K562 (cell line): ENCODE results near the gene ARFRP1. TPM values are rescaled to one million over a fixed set of nuclear protein-coding genes. Genes with fewer than 3 reads are reported as not detected.

Experiments used
- CCNT2 ChIP-seq: IDR thresholded peaks from 2 replicates; pipeline ENCODE4 v1.6.1; 2011; ENCODE audit warnings: borderline replicate concordance, low read depth, mild to moderate bottlenecking, moderate library complexity, mixed read lengths, low read length; ENCODE audit not compliant: insufficient read length; ENCODE audit errors: extremely low read depth
- GABPB2 ChIP-seq: fragments of 250-450 bp; sonication (Bioruptor Pico); conservative IDR thresholded peaks from 2 replicates; pipeline ENCODE4 v1.5.1; 2021; ENCODE audit warnings: mild to moderate bottlenecking
- GATAD2B ChIP-seq: fragments of 450-650 bp; IDR thresholded peaks from 2 replicates; pipeline ENCODE4 v1.6.1; 2017; ENCODE audit warnings: mild to moderate bottlenecking, borderline replicate concordance
- MAFF ChIP-seq: IDR thresholded peaks from 2 replicates; pipeline ENCODE4 v1.6.1; 2012; ENCODE audit warnings: low read length, improper control_type of control experiment
- MAZ ChIP-seq, 2 experiments: fragments of 450-650 bp in 1 of 2; sonication (generic) in 1 of 2; formaldehyde crosslinking; IDR thresholded peaks in 1 of 2; conservative IDR thresholded peaks in 1 of 2; 2 replicates each; pipeline versions ENCODE4 v1.4.0 to v1.5.0; 2020; ENCODE audit warnings: mild to moderate bottlenecking in 1 of 2, missing genetic modification reagents in 1 of 2
- PHF8 ChIP-seq: fragments of 200-600 bp; sonication (generic); IDR thresholded peaks from 2 replicates; pipeline ENCODE4 v1.6.1; 2012; ENCODE audit warnings: mixed run types, mild to moderate bottlenecking, inconsistent platforms, low read length, moderate library complexity, borderline replicate concordance
- RBM22 ChIP-seq: fragments of 200-400 bp; formaldehyde crosslinking; IDR thresholded peaks from 2 replicates; pipeline ENCODE4 v1.6.1; 2018; ENCODE audit warnings: low read length, low read depth; ENCODE audit not compliant: poor library complexity, severe bottlenecking
- SAFB ChIP-seq: fragments of 200-400 bp; formaldehyde crosslinking; IDR thresholded peaks from 2 replicates; pipeline ENCODE4 v1.6.1; 2017; ENCODE audit warnings: low read depth, low read length, borderline replicate concordance
- SAP30 ChIP-seq: fragments of 200-600 bp; sonication (generic); IDR thresholded peaks from 2 replicates; pipeline ENCODE4 v1.6.1; 2012; ENCODE audit warnings: borderline replicate concordance, low read depth, mild to moderate bottlenecking, moderate library complexity, low read length, control low read depth, inconsistent platforms; ENCODE audit not compliant: insufficient read depth, poor library complexity, severe bottlenecking
- TAF1 ChIP-seq: IDR thresholded peaks from 2 replicates; pipeline ENCODE4 v1.6.1; 2011; ENCODE audit warnings: mild to moderate bottlenecking, low read length, moderate library complexity; ENCODE audit not compliant: insufficient read depth, control insufficient read depth, severe bottlenecking; ENCODE audit errors: extremely low read depth
- U2AF1 ChIP-seq: fragments of 200-400 bp; formaldehyde crosslinking; optimal IDR thresholded peaks from 2 replicates; pipeline ENCODE3; 2017; ENCODE audit warnings: mild to moderate bottlenecking, low read depth, low read length, moderate library complexity
- XRCC5 ChIP-seq: fragments of 200-400 bp; formaldehyde crosslinking; IDR thresholded peaks from 2 replicates; pipeline ENCODE4 v1.6.1; 2017; ENCODE audit warnings: low read depth, mild to moderate bottlenecking, low read length
- ZBTB17 ChIP-seq: fragments of 450-650 bp; formaldehyde crosslinking; IDR thresholded peaks from 2 replicates; pipeline ENCODE4 v1.4.0; 2020; ENCODE audit warnings: mild to moderate bottlenecking
- ZNF12 ChIP-seq: sonication (generic); formaldehyde crosslinking; IDR thresholded peaks from 2 replicates; pipeline ENCODE4 v1.4.0; 2020; ENCODE audit warnings: mild to moderate bottlenecking, missing genetic modification reagents
- ZNF197 ChIP-seq: fragments of 200-800 bp; sonication (Bioruptor generic); IDR thresholded peaks from 2 replicates; pipeline ENCODE4 v1.6.1; 2016; ENCODE audit warnings: low read depth, missing genetic modification characterization, missing compliant biosample characterization
- ZNF24 ChIP-seq: fragments of 450-650 bp; IDR thresholded peaks from 2 replicates; pipeline ENCODE4 v1.6.1; 2016
- ZNF41 ChIP-seq: fragments of 250-450 bp; sonication (Bioruptor Pico); conservative IDR thresholded peaks from 2 replicates; pipeline ENCODE4 v1.4.0; 2020; ENCODE audit warnings: mild to moderate bottlenecking
- polyA plus RNA-seq, 8 experiments: library from polyadenylated mRNA; depleted of rRNA in 4 of 8; stranded (reverse) in 5 of 8; unstranded in 3 of 8; fragments of >200 nt; fragmentation: Nextera tagmentation in 2 of 8; fragmentation: Illumina TruSeq in 1 of 8; extraction: Ambion mirVana in 2 of 8; extraction: Trizol in 1 of 8; gene quantifications; 2 replicates each; pipeline versions ENCODE4 v1.2.1 to v1.2.3, GENCODE V29; 2011 to 2014; ENCODE audit warnings: inconsistent platforms in 1 of 8, missing spikeins in 1 of 8
- total RNA-seq, 7 experiments: library from RNA; depleted of rRNA in 6 of 7; stranded (reverse); fragments of >200 nt in 6 of 7; fragmentation: Illumina TruSeq in 2 of 7; extraction: Trizol in 2 of 7; gene quantifications; 2 replicates each; pipeline versions ENCODE4 v1.2.1 to v1.2.3, GENCODE V29; 2011 to 2021; ENCODE audit warnings: low replicate concordance in 1 of 7
- TF ChIP-seq, protein P1 (sequence below): fragments of 450-650 bp; formaldehyde crosslinking; IDR thresholded peaks from 2 replicates; pipeline ENCODE4 v1.4.0; 2020; ENCODE audit warnings: mild to moderate bottlenecking, moderate library complexity
- TF ChIP-seq, protein P2 (sequence below): fragments of 450-650 bp; IDR thresholded peaks from one replicate; pipeline ENCODE4 v1.6.1; 2018; ENCODE audit warnings: mild to moderate bottlenecking, moderate library complexity; ENCODE audit not compliant: partially characterized antibody
- TF ChIP-seq, protein P3 (sequence below): sonication (generic); formaldehyde crosslinking; IDR thresholded peaks from 2 replicates; pipeline ENCODE4 v1.9.0; 2022; ENCODE audit warnings: mild to moderate bottlenecking, missing genetic modification reagents
- TF ChIP-seq, protein P4 (sequence below): fragments of 450-650 bp; formaldehyde crosslinking; IDR thresholded peaks from 2 replicates; pipeline ENCODE4 v1.4.0; 2020; ENCODE audit warnings: mild to moderate bottlenecking, mixed read lengths

Gene ARFRP1
- total and polyA plus RNA-seq, 9 of the 15 experiments (the other 6 are each of a cell fraction or from before 2014, with no cell fraction given), result 2.2 to 78.9 (median 37.3) TPM

DNA sequence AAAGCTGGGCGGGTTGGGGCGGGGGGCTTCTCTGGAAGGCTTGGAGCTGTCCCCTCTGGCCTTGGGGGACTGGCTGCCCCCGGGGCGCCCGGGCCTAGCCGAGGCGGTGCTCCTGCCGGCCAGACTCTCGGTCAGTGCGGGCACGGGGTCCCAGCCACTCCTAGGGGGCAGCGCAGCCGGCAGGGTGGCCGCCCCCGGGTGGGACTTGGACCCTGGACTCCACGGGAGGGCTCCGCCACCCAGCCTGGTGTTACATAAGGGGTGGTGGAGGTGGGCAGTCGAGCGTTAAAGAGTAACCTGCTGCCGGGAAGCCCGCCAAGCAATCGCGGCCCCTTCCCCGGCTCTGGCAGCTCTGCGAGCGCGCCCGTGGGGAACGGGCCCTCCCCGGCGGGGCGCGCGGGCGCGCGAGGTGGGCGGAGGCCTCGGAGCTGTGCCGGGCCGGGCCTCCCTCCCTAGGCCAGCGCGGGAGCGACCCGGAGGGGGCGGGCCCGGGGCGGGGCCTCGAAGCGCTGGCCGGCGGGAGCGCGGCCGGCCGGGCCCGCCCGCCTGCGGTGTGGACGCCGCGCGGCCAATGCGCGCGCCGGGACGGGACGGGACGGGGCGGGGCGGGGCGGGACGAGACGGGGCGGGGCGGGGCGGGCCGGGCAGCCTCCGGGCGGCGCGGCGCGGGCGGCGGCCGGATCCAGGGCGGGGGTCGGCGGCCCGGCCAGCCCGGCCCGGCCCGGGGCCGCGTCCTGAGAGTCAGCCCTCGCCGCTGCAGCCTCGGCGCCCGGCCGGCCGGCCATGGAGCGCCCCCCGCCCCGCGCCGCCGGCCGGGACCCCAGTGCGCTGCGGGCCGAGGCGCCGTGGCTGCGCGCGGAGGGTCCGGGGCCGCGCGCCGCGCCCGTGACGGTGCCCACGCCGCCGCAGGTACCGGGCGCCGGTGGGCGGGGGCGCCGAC lies 31.6 kb upstream of the ARFRP1 start, which contains the start of gene SLC2A4RG (continued):
- TF ChIP-seq XRCC5 (0 out of 2 replicates have a peak, but pooled peaks have one; percentile 39), SAP30 (no peak), GATAD2B (peak; percentile 67), SAFB (peak; percentile 81), ZNF12 (CRISPR knock-in tag) (peak; percentile 75; the same call in 1 of the 2 replicates), ZNF41 (CRISPR knock-in tag) (no peak), ZNF24 (no peak), MAFF (no peak), ZNF197 (CRISPR knock-in tag) (peak; percentile 62; the same call in 1 of the 2 replicates), U2AF1 (peak; percentile 24), TAF1 (no peak), CCNT2 (peak; percentile 53), PHF8 (peak; percentile 22; the same call in 1 of the 2 replicates), ZBTB17 (CRISPR knock-in tag) (0 out of 2 replicates have a peak, but pooled peaks have one; percentile 18), MAZ (CRISPR knock-in tag; conservative IDR thresholded peaks at IDR 0.05 in 1 of 2, IDR thresholded peaks at IDR 0.05 in 1 of 2) (peak; percentile 26 to 76; a peak in 2 of 4 replicates), GABPB2 (no peak), RBM22 (peak; percentile 27)
- TF ChIP-seq, protein P1, sequence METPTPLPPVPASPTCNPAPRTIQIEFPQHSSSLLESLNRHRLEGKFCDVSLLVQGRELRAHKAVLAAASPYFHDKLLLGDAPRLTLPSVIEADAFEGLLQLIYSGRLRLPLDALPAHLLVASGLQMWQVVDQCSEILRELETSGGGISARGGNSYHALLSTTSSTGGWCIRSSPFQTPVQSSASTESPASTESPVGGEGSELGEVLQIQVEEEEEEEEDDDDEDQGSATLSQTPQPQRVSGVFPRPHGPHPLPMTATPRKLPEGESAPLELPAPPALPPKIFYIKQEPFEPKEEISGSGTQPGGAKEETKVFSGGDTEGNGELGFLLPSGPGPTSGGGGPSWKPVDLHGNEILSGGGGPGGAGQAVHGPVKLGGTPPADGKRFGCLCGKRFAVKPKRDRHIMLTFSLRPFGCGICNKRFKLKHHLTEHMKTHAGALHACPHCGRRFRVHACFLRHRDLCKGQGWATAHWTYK, result peak; percentile 46; the same call in 1 of the 2 replicates
- TF ChIP-seq, protein P2, sequence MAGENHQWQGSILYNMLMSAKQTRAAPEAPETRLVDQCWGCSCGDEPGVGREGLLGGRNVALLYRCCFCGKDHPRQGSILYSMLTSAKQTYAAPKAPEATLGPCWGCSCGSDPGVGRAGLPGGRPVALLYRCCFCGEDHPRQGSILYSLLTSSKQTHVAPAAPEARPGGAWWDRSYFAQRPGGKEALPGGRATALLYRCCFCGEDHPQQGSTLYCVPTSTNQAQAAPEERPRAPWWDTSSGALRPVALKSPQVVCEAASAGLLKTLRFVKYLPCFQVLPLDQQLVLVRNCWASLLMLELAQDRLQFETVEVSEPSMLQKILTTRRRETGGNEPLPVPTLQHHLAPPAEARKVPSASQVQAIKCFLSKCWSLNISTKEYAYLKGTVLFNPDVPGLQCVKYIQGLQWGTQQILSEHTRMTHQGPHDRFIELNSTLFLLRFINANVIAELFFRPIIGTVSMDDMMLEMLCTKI, result no peak
- TF ChIP-seq, protein P3, sequence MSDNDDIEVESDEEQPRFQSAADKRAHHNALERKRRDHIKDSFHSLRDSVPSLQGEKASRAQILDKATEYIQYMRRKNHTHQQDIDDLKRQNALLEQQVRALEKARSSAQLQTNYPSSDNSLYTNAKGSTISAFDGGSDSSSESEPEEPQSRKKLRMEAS, result no peak
- TF ChIP-seq, protein P4, sequence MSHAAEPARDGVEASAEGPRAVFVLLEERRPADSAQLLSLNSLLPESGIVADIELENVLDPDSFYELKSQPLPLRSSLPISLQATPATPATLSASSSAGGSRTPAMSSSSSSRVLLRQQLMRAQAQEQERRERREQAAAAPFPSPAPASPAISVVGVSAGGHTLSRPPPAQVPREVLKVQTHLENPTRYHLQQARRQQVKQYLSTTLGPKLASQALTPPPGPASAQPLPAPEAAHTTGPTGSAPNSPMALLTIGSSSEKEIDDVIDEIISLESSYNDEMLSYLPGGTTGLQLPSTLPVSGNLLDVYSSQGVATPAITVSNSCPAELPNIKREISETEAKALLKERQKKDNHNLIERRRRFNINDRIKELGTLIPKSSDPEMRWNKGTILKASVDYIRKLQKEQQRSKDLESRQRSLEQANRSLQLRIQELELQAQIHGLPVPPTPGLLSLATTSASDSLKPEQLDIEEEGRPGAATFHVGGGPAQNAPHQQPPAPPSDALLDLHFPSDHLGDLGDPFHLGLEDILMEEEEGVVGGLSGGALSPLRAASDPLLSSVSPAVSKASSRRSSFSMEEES (CRISPR knock-in tag), result no peak
